BLaER1 treated with 17β-estradiol and CSF1 and Interleukin-3, amounts not matched to agents 10 nM and 100 nM (cell line): ENCODE results near the gene DDX39A.

Experiments used
- H3K27ac ChIP-seq, 11 experiments: shearing (Covaris generic); formaldehyde crosslinking; 2 replicates each; pipeline ENCODE4 v1.8.1; 2022
- H3K27me3 ChIP-seq, 11 experiments: shearing (Covaris generic); formaldehyde crosslinking; 2 replicates each; pipeline ENCODE4 v1.8.1; 2022
- H3K36me3 ChIP-seq, 11 experiments: shearing (Covaris generic); formaldehyde crosslinking; 2 replicates each; pipeline ENCODE4 v1.8.1; 2022
- H3K4me1 ChIP-seq, 10 experiments: shearing (Covaris generic); formaldehyde crosslinking; 2 replicates each; pipeline ENCODE4 v1.8.1; 2022
- H3K4me2 ChIP-seq, 11 experiments: shearing (Covaris generic); formaldehyde crosslinking; 2 replicates each; pipeline ENCODE4 v1.8.1; 2022
- H3K4me3 ChIP-seq, 10 experiments: shearing (Covaris generic); formaldehyde crosslinking; 2 replicates each; pipeline ENCODE4 v1.8.1; 2022
- H3K9ac ChIP-seq, 11 experiments: shearing (Covaris generic); formaldehyde crosslinking; 2 replicates each; pipeline ENCODE4 v1.8.1; 2022
- H3K9me3 ChIP-seq, 11 experiments: shearing (Covaris generic); formaldehyde crosslinking; replicated peaks in 1 of 11; 2 replicates each; pipeline ENCODE4 v1.8.1; 2022
- H4K20me1 ChIP-seq, 11 experiments: shearing (Covaris generic); formaldehyde crosslinking; 2 replicates each; pipeline ENCODE4 v1.8.1; 2022
- Cebpa-rat ChIP-seq, 11 experiments: shearing (Covaris generic); IDR thresholded peaks; 2 replicates each; pipeline ENCODE4 v1.8.1; 2022

Gene DDX39A

GRCh38 chr19:14439014-14439413 lies 19.9 kb upstream of the DDX39A start:
- peak overlapping the region in 6 of 11 experiments; percentile 23 to 91 (median 36); a peak in 8 of 22 replicates for H3K27ac ChIP-seq
- no peak overlapping the region for H3K4me3 ChIP-seq
- H3K4me1 ChIP-seq: peaks cover 49 to 64% (median 58%) of the 10 kb centered on the region in 10 experiments
- H3K9me3 ChIP-seq: no peaks in the 10 kb centered on the region
- H3K36me3 ChIP-seq: peaks cover 32 to 60% (median 46%) of the 10 kb centered on the region in 11 experiments
- peak overlapping the region in 5 of 11 experiments; percentile 15 to 35 (median 24); a peak in 4 of 22 replicates for H3K9ac ChIP-seq
- peaks cover 0 to 52% (median 23%) of the 10 kb centered on the region in 11 experiments; a peak in 16 of 22 replicates for H4K20me1 ChIP-seq
- H3K27me3 ChIP-seq: no peaks in the 10 kb centered on the region
- no peak for TF ChIP-seq Cebpa-rat (IDR thresholded peaks at IDR 0.05)
- H3K4me2 ChIP-seq: peak overlapping the region; percentile 88 to 99 (median 96)

GRCh38 chr19:14437578-14438140 lies 18.5 kb upstream of the DDX39A start:
- no peaks in the 10 kb centered on the region for H3K27me3 ChIP-seq
- peaks cover 54 to 69% (median 63%) of the 10 kb centered on the region in 10 experiments for H3K4me1 ChIP-seq
- peaks cover 19 to 47% (median 33%) of the 10 kb centered on the region in 11 experiments for H3K36me3 ChIP-seq
- no peak for TF ChIP-seq Cebpa-rat (IDR thresholded peaks at IDR 0.05)
- peak overlapping the region in 1 of 11 experiments; percentile 20; a peak in 1 of 22 replicates for H3K9ac ChIP-seq
- no peaks in the 10 kb centered on the region for H3K9me3 ChIP-seq
- peak overlapping the region in 4 of 11 experiments; percentile 95 to 99 (median 97); a peak in 5 of 22 replicates for H3K4me2 ChIP-seq
- 0 out of 22 replicates have a peak overlapping the region, but pooled peaks of 1 of the 11 experiments have one; percentile 7 for H3K27ac ChIP-seq
- H4K20me1 ChIP-seq: peaks cover 0 to 44% (median 17%) of the 10 kb centered on the region in 11 experiments; a peak in 16 of 22 replicates
- H3K4me3 ChIP-seq: no peak overlapping the region

GRCh38 chr19:14435320-14436050 lies 16.3 kb upstream of the DDX39A start:
- Histone ChIP-seq H3K9me3 (no peaks in the 10 kb centered on the region), H3K4me3 (peak overlapping the region in 2 of 10 experiments; percentile 94 to 99; a peak in 1 of 20 replicates), H3K9ac (peak overlapping the region in 9 of 11 experiments; percentile 25 to 97 (median 90); a peak in 11 of 22 replicates), H3K27me3 (no peaks in the 10 kb centered on the region), H4K20me1 (peaks cover 0 to 44% (median 17%) of the 10 kb centered on the region in 11 experiments; a peak in 16 of 22 replicates), H3K4me2 (peak overlapping the region; percentile 91 to 99 (median 97)), H3K4me1 (peaks cover 55 to 81% (median 69%) of the 10 kb centered on the region in 10 experiments), H3K36me3 (peaks cover 0 to 25% (median 14%) of the 10 kb centered on the region in 11 experiments; a peak in 13 of 22 replicates), H3K27ac (peak overlapping the region in 6 of 11 experiments; percentile 1 to 26 (median 20); a peak in 5 of 22 replicates)
- TF ChIP-seq Cebpa-rat (IDR thresholded peaks at IDR 0.05): no peak

- H3K9ac ChIP-seq: peak overlapping the region in 10 of 11 experiments; percentile 86 to 97 (median 90); a peak in 21 of 22 replicates
- H4K20me1 ChIP-seq: peaks cover 0 to 44% (median 17%) of the 10 kb centered on the region in 11 experiments; a peak in 16 of 22 replicates
- H3K9me3 ChIP-seq: no peaks in the 10 kb centered on the region
- peak overlapping the region; percentile 86 to 99 (median 96); a peak in 19 of 20 replicates for H3K4me3 ChIP-seq
- peak overlapping the region in 6 of 11 experiments; percentile 1 to 26 (median 20); a peak in 7 of 22 replicates for H3K27ac ChIP-seq
- no peaks in the 10 kb centered on the region for H3K27me3 ChIP-seq
- H3K36me3 ChIP-seq: peaks cover 0 to 25% (median 14%) of the 10 kb centered on the region in 11 experiments; a peak in 13 of 22 replicates
- peak overlapping the region; percentile 91 to 99 (median 97) for H3K4me2 ChIP-seq
- TF ChIP-seq Cebpa-rat (IDR thresholded peaks at IDR 0.05): no peak
- peaks cover 51 to 74% (median 65%) of the 10 kb centered on the region in 10 experiments for H3K4me1 ChIP-seq
Observed at GRCh38 chr19:14434543-14435319, 15.6 kb upstream of the DDX39A start.

GRCh38 chr19:14433554-14434501 lies 14.7 kb upstream of the DDX39A start:
- Histone ChIP-seq H3K27ac (peak overlapping the region; percentile 78 to 88 (median 84)), H3K4me1 (peaks cover 42 to 65% (median 56%) of the 10 kb centered on the region in 10 experiments), H3K27me3 (no peaks in the 10 kb centered on the region), H4K20me1 (peaks cover 0 to 38% (median 17%) of the 10 kb centered on the region in 11 experiments; a peak in 16 of 22 replicates), H3K9ac (peak overlapping the region; percentile 82 to 97 (median 90)), H3K4me2 (peak overlapping the region; percentile 91 to 99 (median 97)), H3K4me3 (peak overlapping the region; percentile 86 to 99 (median 96)), H3K36me3 (peaks cover 0 to 25% (median 14%) of the 10 kb centered on the region in 11 experiments; a peak in 13 of 22 replicates), H3K9me3 (no peaks in the 10 kb centered on the region)
- TF ChIP-seq Cebpa-rat (IDR thresholded peaks at IDR 0.05): no peak

GRCh38 chr19:14432791-14433553 lies 13.8 kb upstream of the DDX39A start, which contains the start of gene PKN1:
Gene PKN1, plus strand, starts transcription at chr19:14433306. Its CDS starts 216 bp downstream, at chr19:14433522.
- peak within 1 kb of the TSS; percentile 78 to 88 (median 84) for H3K27ac ChIP-seq
- H3K4me1 ChIP-seq: peaks cover 33 to 57% (median 50%) of the 10 kb centered on the region in 10 experiments
- TF ChIP-seq Cebpa-rat (IDR thresholded peaks at IDR 0.05): no peak
- peak within 1 kb of the TSS; percentile 86 to 99 (median 96) for H3K4me3 ChIP-seq
- H4K20me1 ChIP-seq: peaks cover 0 to 31% (median 17%) of the 10 kb centered on the region in 11 experiments; a peak in 16 of 22 replicates
- H3K36me3 ChIP-seq: peaks cover 0 to 25% (median 14%) of the 10 kb centered on the region in 11 experiments; a peak in 13 of 22 replicates
- H3K27me3 ChIP-seq: no peaks in the 10 kb centered on the region
- H3K9ac ChIP-seq: peak within 1 kb of the TSS; percentile 82 to 97 (median 90)
- no peaks in the 10 kb centered on the region for H3K9me3 ChIP-seq
- H3K4me2 ChIP-seq: peak within 1 kb of the TSS; percentile 91 to 99 (median 97)

- Histone ChIP-seq H3K4me1 (peaks cover 23 to 48% (median 42%) of the 10 kb centered on the region in 10 experiments), H3K27ac (no peak overlapping the region), H3K36me3 (peaks cover 0 to 2% (median 0%) of the 10 kb centered on the region in 11 experiments; a peak in 4 of 22 replicates), H3K4me2 (peak overlapping the region in 9 of 11 experiments; percentile 9 to 99 (median 97); a peak in 10 of 22 replicates), H3K9me3 (no peaks in the 10 kb centered on the region), H3K4me3 (no peak overlapping the region), H3K27me3 (no peaks in the 10 kb centered on the region), H4K20me1 (peaks cover 0 to 20% (median 13%) of the 10 kb centered on the region in 11 experiments; a peak in 16 of 22 replicates), H3K9ac (no peak overlapping the region)
- TF ChIP-seq Cebpa-rat (IDR thresholded peaks at IDR 0.05): no peak
Observed at GRCh38 chr19:14430712-14431111, 11.6 kb upstream of the DDX39A start.
